Measurements from ENCODE around the gene HINFP.
"Not testable (repeated sequence)": the region's sequence is repeated elsewhere in the genome, so short reads cannot be mapped to it uniquely, and the experiment has no call there.

HINFP gene

DNA sequence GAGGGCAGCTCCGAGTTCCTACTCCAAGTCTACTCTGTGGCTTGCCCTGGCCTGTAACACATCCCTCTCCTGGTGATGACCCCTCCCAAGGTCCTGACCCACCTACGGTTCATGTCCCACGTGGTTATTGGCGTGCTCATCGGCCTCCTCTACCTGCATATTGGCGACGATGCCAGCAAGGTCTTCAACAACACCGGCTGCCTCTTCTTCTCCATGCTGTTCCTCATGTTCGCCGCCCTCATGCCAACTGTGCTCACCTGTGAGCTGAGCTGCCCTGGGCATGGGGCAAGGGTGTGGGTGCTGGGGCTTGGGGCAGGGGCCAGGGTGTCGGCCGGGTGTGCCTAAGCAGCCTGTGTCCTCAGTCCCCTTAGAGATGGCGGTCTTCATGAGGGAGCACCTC lies 37.1 kb downstream of the HINFP start:
- DNase-seq = no peak

DNA sequence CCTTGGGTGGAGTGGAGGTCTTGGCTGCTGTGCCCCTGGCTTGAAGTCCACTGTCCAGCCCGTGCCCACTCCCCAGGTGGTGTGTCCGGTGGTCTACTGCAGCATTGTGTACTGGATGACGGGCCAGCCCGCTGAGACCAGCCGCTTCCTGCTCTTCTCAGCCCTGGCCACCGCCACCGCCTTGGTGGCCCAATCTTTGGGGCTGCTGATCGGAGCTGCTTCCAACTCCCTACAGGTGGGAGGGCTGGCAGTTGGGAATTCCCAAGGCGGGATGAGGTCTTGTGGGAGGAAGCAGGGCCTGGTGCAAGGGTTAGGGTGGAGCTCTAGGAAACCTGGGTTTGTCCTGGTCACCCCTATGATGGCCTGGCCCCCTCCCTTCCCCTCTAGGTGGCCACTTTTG lies 38.8 kb downstream of the HINFP start:
- DNase-seq = no peak

GRCh38 chr11:119161871-119162270 lies 40.5 kb downstream of the HINFP start:
- no peak for DNase-seq

DNA sequence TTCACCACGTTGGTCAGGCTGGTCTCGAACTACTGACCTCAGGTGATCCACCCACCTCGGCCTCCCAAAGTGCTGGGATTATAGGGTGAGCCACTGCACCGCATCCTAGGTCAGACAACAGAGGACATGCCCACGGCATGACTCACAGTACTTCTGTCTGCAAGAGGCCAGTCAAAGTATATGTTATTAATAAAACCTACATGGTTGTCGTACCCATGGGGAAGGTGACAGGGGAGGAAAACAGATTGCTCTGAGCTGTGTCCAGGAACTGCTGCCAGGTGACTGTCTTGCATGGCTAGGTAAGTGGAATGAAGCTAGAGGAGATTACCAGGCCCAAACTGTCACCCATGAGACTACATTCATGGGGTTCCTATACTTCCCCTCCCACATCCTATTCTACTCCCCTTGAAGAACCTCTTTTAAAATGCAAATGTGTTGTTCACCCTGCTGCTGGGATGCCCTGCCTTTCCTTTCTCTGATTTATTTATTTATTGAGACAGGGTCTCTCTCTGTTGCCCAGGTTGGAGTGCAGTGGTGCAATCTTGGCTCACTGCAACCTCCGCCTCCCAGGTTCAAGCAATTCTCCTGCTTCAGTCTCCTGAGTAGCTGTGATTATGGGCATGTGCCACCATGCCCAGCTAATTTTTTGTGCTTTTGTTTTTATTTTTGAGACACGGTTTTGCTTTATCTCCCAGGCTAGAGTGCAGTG lies 45.1 kb downstream of the HINFP start:
- DNase-seq = no peak

GRCh38 chr11:119167077-119167458 lies 45.7 kb downstream of the HINFP start:
- DNase-seq = not testable (repeated sequence)

DNA sequence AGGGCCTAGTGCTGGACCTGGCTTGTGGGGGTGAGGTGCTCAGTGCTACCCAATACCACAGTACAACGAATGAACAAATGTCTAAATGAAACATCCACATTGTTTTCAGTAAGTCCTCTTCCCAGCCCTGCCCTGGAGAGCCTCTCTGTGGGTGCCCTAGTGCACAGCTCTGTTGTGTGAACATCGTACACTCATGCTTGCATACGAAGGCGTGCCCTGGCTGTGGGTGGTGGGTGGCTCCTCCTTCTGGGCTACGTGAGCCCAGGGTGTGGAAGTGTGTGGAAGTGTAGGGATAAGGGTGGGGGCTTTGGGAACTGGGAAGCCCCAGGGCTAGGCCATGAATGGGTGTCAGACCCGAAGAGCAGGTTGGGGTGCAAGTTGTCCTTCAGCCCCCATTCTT lies 46.6 kb downstream of the HINFP start:
- no peak for DNase-seq

DNA sequence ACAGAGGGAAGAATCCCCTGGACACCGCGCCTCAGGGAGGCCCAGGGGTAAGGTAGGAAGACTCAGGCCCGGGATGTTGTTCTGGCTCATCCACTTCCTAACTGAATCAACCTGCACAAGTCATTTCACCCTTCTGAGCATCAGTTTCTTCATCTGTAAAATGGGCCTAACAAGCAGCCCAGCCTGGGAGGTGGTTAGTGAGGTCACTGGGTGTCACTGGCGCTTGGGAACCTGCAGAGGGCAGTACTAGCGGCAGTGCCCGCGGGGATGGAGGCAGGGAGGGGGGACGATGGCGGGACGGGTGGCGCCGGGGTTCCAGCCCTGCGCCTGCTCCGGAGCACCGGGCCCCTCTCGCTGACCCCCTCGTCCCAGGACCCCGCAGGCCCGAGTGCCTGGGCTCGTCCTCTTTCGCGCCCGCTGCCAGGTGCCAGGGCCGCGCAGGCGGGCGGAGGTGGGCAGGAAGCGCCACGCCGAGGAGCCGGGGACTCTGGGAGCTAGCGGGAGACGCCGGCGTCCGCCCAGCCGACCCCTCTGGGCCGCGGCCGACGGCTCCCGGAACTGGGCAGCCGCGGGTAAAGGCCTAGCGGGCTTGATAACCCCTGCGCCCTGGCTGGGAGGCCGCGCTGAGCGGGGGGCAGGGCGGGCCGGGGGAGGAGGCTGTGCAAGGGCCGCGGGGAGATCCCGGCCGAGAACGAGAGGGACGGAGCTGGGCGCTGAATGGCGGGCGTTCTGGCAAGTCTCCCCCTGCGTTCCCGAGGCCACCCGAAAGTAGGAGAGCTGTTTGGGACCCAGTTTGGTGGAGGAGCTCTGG lies 47.3 kb downstream of the HINFP start, which contains the start of gene NLRX1:
Gene NLRX1, plus strand, starts transcription at position 255 of the 811 bp plus-strand sequence. CDS start 2,679 bp downstream, outside the sequence.
- DNase-seq = peak; percentile 83

- DNase-seq = no peak
Observed at GRCh38 chr11:119169282-119169719, 47.9 kb downstream of the HINFP start.

DNA sequence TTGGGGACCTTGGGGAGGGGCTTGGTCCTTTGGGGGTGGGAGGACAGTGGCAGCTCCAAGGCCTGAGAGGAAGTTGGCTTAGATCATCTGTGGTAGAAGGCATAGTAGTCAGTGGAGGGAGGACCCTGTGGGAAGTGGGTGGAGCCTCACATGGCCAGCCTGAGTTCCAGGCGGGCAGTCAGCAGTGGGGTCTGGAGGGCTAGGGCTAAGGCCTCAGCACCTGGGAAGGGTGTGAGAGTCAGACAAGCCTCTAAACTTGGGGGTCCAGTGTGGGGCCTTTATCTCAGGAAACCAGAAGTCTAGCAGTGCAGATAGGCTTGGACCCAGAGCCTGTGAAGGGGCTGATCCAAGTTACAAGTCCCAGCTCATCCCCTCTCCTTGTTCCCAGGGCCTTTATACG lies 51.1 kb downstream of the HINFP start:
- DNase-seq = no peak

DNA sequence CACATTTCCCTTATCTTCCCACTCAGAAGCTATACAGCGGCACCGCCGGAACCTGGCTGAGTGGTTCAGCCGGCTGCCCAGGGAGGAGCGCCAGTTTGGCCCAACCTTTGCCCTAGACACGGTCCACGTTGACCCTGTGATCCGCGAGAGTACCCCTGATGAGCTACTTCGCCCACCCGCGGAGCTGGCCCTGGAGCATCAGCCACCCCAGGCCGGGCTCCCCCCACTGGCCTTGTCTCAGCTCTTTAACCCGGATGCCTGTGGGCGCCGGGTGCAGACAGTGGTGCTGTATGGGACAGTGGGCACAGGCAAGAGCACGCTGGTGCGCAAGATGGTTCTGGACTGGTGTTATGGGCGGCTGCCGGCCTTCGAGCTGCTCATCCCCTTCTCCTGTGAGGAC lies 52.1 kb downstream of the HINFP start:
- DNase-seq = no peak

DNA sequence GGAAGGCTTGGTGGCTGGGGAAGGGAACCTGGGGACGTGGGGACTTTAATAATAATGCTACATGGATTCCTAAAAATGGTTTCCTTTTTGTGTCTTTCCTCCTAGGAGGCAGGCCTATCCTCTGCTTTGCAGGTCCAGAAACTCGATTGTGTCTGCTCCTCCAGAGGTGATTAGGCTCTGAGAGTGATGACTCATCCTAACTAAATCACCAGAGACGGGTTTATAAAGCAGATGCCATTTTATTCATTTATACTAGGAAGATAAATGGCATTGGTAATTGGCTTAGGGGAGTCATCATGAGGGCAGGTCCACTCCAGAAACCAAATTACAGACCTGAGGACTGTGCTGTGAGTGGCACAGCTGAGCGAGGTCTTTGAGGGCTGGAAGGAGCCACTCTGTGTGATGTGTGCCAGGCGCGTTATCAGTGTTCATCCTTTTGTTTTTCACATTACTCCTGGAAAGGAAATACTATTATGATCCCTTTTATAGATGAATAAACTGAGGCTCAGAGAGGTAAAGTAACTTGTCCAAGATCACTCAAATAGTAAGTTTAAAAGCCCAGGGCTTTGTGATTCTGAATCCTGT lies 54.2 kb downstream of the HINFP start:
- no peak for DNase-seq

- DNase-seq = no peak
Observed at GRCh38 chr11:119178166-119178680, 56.8 kb downstream of the HINFP start.

- DNase-seq = no peak
Observed at GRCh38 chr11:119179342-119179741, 58.0 kb downstream of the HINFP start.

DNA sequence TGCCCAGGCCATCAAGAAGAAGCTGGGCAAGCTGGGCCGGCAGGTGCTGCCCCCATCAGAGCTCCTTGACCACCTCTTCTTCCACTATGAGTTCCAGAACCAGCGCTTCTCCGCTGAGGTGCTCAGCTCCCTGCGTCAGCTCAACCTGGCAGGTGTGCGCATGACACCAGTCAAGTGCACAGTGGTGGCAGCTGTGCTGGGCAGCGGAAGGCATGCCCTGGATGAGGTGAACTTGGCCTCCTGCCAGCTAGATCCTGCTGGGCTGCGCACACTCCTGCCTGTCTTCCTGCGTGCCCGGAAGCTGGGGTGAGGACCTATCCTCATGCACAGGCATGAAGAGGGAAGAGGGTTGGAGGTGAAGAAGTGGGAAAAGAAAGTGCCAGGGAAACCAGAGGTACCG lies 58.6 kb downstream of the HINFP start:
- no peak for DNase-seq

DNA sequence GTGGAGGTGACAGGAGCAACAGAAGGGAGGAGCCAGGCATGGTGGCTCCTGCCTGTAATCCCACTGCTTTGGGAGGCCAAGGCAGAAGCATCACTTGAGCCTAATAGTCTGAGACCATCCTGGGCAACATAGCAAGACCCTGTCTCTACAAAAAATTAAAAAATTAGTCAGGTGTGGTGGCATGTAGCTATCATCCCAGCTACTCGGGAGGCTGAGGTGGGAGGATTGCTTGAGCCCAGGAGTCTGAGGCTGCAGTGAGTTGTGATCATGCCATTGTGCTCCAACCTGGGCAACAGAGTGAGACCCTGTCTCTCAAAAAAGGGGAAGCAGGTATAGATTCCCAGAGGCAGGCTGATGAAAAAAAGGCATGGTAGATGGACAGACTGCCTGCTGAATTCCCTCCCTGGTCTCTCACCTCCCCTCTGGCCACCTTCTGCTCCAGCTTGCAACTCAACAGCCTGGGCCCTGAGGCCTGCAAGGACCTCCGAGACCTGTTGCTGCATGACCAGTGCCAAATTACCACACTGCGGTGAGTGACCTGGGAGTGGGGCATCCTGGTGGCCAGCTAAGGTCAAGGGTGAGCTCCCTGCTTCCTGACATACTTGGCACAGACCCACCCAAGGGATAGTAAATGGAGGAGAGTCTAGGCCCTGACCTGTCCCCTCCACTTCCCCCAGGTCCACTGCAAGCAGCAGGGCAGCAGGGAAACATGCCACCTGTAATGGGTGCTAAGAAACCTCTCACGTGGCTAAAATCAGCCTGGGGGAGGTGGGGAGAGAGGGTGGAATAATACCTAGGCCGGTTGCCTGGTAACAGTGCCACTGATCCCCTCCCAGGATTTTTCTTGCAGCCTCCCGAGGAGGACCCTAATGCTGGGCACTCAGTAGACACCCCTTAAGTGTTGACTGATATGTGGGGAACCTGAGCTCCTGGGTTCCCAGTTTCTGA lies 59.6 kb downstream of the HINFP start:
- no peak for DNase-seq

DNA sequence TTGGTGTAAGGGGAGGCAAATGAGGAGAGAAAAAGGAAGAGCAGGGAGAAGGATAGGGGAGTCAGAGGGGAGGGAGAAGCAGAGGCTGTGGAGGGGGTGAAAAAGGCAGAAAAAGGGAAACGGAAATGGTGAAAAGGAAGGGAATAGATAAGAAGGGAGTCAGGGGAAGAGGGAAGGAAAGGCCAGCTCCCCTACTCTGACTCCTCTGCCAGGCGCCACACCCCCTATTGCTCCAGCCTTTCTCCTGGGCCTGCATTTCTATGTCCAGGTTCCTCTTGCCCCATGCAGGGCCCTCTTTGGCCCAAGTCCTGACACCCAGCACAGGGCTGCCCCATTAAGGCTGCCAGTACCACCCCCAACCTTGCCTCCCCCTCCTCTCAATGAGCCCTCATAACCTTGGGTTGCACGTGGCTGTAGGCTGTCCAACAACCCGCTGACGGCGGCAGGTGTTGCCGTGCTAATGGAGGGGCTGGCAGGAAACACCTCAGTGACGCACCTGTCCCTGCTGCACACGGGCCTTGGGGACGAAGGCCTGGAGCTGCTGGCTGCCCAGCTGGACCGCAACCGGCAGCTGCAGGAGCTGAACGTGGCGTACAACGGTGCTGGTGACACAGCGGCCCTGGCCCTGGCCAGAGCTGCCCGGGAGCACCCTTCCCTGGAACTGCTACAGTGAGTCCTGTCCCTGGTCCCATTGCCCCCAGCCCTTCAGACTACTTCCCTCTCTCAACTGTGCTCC lies 60.5 kb downstream of the HINFP start:
- DNase-seq = peak; percentile 42

DNA sequence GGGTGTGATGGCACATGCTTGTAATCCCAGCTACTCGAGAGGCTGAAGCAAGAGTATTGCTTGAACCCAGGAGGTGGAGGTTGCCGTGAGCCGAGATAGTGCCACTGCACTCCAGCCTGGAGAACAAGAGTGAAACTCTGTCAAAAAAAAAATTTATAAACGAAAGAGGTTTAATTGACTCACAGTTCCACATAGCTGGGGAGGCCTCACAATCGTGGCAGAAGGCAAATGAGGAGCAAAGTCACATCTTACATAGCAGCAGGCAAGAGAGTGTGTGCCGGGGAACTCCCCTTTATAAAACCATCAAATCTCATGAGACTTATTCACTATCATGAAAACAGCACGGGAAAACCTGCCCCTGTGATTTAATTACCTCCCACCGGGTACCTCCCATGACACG lies 63.0 kb downstream of the HINFP start:
- DNase-seq = not testable (repeated sequence)
